ENCODE results near the gene FTSJ1. TPM values are rescaled to one million over a fixed set of nuclear protein-coding genes. Genes with fewer than 3 reads are reported as not detected.

FTSJ1 gene
- total and polyA plus RNA-seq, 2 of the 4 experiments (the other 2 are of a cell fraction), result 50.8 to 59.9 TPM

- peak within 1 kb of the TSS; percentile 71 for H4K91ac ChIP-seq (ENCODE audit: insufficient read depth, low read depth, low read length)
- dilution Hi-C loops (cut with HindIII; ENCODE audit: low sequenced_read_pairs, unreplicated experiment), result no loop called here
- 33% methylated on average over 28 of the region's 65 CpGs; no CpG with 5 or more reads in 1 of the 2 experiments for WGBS, 2 experiments (ENCODE audit: extremely low coverage in 2 of 2, insufficient read length in 1 of 2)
- H3K23ac ChIP-seq (ENCODE audit: low read depth, low read length), result peak within 1 kb of the TSS; percentile 35
- no TSS peak for BruUV-seq (replicated peaks)
- H4K5ac ChIP-seq (ENCODE audit: low read depth, low read length), result peak within 1 kb of the TSS; percentile 81
- peak within 1 kb of the TSS; percentile 74 for H3K4ac ChIP-seq (ENCODE audit: low read depth, low read length)
- H3K4me2 ChIP-seq (ENCODE audit: low read depth, low read length), result peak within 1 kb of the TSS; percentile 92
- no peak within 1 kb of the TSS for H2BK20ac ChIP-seq (ENCODE audit: low read depth, low read length)
- H3K27me3 ChIP-seq (ENCODE audit: control insufficient read depth, insufficient read depth, low read length), result no peaks in the 10 kb centered on the region; the same call in 1 of the 2 replicates
- H3K4me1 ChIP-seq (ENCODE audit: control insufficient read depth, insufficient read depth, low read length), result no peaks in the 10 kb centered on the region
- H3K56ac ChIP-seq (ENCODE audit: extremely low read depth, insufficient read depth, low read length), result peak within 1 kb of the TSS; percentile 74
- in situ Hi-C loops (cut with MboI; ENCODE audit: low sequenced_read_pairs), result no loop called here
- H3K14ac ChIP-seq (replicated peaks; ENCODE audit: low read depth, low read length), result peak within 1 kb of the TSS; percentile 74
- ChIA-PET POLR2A (ENCODE audit: unreplicated experiment) (no interaction called here), CTCF (no interaction called here)
- H2AK9ac ChIP-seq (replicated peaks; ENCODE audit: low read depth, low read length, poor library complexity), result peak within 1 kb of the TSS; percentile 84
- peak within 1 kb of the TSS; percentile 99 for H3K9ac ChIP-seq (ENCODE audit: low read depth, low read length)
- peak within 1 kb of the TSS; percentile 40 for H2BK5ac ChIP-seq (ENCODE audit: low read depth, low read length, poor library complexity, severe bottlenecking)
- H2BK120ac ChIP-seq (ENCODE audit: low read depth, low read length), result 0 out of 2 replicates have a peak within 1 kb of the TSS, but pooled peaks have one; percentile 37
- H4K20me1 ChIP-seq (ENCODE audit: insufficient read depth, low read length), result no peaks in the 10 kb centered on the region
- DNase-seq (peak; percentile 35), ATAC-seq (ENCODE audit: low read depth) (peak; percentile 97)
- intact Hi-C loops (cut with micrococcal nuclease), result no loop called here
- peak within 1 kb of the TSS; percentile 93 for H3K27ac ChIP-seq (ENCODE audit: insufficient read depth, low read length)
- H3K9me3 ChIP-seq (ENCODE audit: control insufficient read depth, insufficient read depth, low read length), result no peaks in the 10 kb centered on the region; the same call in 1 of the 2 replicates
- peak within 1 kb of the TSS; percentile 66 for H3K18ac ChIP-seq (ENCODE audit: low read depth, low read length)
- peak within 1 kb of the TSS; percentile 96 for H3K4me3 ChIP-seq (ENCODE audit: insufficient read depth, low read depth, low read length)
- H2AFZ ChIP-seq (replicated peaks; ENCODE audit: low read length, poor library complexity), result peak within 1 kb of the TSS; percentile 94
- H2BK15ac ChIP-seq (ENCODE audit: low read depth, low read length), result no peak within 1 kb of the TSS
- H3K9me1 ChIP-seq (ENCODE audit: insufficient read depth, low read length), result no peaks in the 10 kb centered on the region
- H2AK5ac ChIP-seq (ENCODE audit: low read depth, low read length), result no peak within 1 kb of the TSS
- peak within 1 kb of the TSS; percentile 67 to 91 for H4K8ac ChIP-seq (ENCODE audit: low read depth in 2 of 2, low read length in 2 of 2)
- H3K36me3 ChIP-seq (ENCODE audit: control insufficient read depth, insufficient read depth, low read length), result no peaks in the 10 kb centered on the region; the same call in 1 of the 2 replicates
- no peak for TF ChIP-seq ELK1 (IDR thresholded peaks at IDR 0.05; ENCODE audit: borderline replicate concordance, low read depth, low read length)
- no peak for TF ChIP-seq FOS (IDR thresholded peaks at IDR 0.05; ENCODE audit: low read depth, low read length)
- TF ChIP-seq RFX5 (IDR thresholded peaks at IDR 0.05; ENCODE audit: low read depth, low read length), result no peak
- no peak for TF ChIP-seq CEBPB (IDR thresholded peaks at IDR 0.05; ENCODE audit: low read depth, low read length)
- no peak for TF ChIP-seq CHD1 (IDR thresholded peaks at IDR 0.05; ENCODE audit: low read depth, low read length)
- TF ChIP-seq RAD21 (IDR thresholded peaks at IDR 0.05; ENCODE audit: low read length), result no peak
- TF ChIP-seq MXI1 (IDR thresholded peaks at IDR 0.05; ENCODE audit: borderline replicate concordance, low read depth, low read length), result no peak
- peaks cover 6 to 12% of the 10 kb centered on the region in 2 experiments; a peak in 3 of 4 replicates for H3K79me1 ChIP-seq (ENCODE audit: low read depth in 1 of 2, low read length in 2 of 2)
Measured at GRCh38 chrX:48508400-48509244, 32.6 kb downstream of the FTSJ1 start, which contains the start of gene PORCN. TSS of gene PORCN (plus strand) at chrX:48508992. CDS start at chrX:48509821, 829 bp downstream.
